HG03457 (cell line): ENCODE data around the gene GRAMD2A.
A peak's percentile ranks its signal among the peaks of the same experiment; 100 is the strongest.

Experiments
- ATAC-seq: cut with Tn5 transposase; IDR thresholded peaks from one replicate; pipeline ENCODE4 v1.9.1; 2021; ENCODE audit warnings: moderate number of reproducible peaks; ENCODE audit not compliant: unreplicated experiment

Gene GRAMD2A

GRCh38 chr15:72140088-72140487 lies 57.5 kb downstream of the GRAMD2A start:
- no peak for ATAC-seq

GRCh38 chr15:72139667-72140066 lies 57.9 kb downstream of the GRAMD2A start:
- no peak for ATAC-seq

GRCh38 chr15:72136170-72137051 lies 61.2 kb downstream of the GRAMD2A start:
- no peak for ATAC-seq

GRCh38 chr15:72135719-72136118 lies 61.9 kb downstream of the GRAMD2A start:
- ATAC-seq, result no peak

DNA sequence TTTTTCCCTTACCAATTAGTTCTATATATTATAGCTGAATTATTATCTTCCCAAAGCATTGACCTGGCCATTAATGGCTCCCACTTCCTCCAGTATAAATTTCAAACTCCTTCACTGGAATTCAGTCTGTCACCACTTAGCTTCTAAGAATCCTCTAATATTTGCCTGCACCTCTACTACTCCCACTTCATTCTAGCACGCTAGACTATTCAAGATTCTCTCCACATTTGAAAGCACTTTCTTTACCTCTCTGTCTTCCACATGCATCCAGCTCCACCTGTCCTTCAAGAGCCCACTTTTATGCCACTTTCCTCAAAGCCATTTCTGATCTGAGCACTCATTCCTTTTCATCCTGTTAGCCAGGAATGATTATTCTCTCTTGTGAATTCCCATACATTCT lies 64.4 kb downstream of the GRAMD2A start:
- no peak for ATAC-seq

DNA sequence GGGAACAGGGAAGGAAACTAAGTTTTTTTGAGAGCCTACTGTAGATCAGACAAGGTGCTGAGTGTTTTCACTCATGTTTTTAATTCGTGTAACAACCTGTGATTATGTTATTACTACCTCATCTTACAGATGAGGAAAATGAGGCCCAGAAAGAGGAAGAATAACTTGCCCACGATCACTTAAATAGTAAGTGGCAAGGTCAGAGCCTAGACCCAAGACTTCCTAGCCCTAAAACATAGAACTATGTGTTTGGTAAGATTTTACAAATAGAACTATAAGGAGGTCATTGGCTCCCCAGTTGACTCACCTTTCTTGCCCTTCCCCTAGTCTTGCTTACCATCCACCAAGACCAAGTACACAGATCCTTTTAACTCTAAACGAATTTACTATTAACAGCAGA lies 65.7 kb downstream of the GRAMD2A start:
- no peak for ATAC-seq

DNA sequence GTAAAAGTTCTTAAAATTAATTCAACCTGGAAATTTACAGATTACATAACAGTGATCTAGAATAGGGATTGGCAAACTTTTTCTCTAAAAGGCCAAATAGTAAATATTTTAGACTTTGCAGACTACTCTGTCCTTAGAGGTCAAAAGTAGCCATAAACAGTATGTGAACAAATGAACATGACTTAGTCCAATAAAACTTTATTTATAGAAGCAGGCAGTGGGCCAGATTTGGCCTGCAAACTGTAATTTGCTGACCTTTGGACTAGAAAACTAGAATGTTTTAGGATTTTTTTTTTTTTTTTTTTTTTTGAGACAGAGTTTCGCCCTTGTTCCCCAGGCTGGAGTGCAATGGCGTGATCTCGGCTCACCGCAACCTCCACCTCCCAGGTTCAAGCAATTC lies 67.3 kb downstream of the GRAMD2A start:
- ATAC-seq, result no peak

- ATAC-seq, result no peak
Measured at GRCh38 chr15:72128359-72128758, 69.2 kb downstream of the GRAMD2A start.

DNA sequence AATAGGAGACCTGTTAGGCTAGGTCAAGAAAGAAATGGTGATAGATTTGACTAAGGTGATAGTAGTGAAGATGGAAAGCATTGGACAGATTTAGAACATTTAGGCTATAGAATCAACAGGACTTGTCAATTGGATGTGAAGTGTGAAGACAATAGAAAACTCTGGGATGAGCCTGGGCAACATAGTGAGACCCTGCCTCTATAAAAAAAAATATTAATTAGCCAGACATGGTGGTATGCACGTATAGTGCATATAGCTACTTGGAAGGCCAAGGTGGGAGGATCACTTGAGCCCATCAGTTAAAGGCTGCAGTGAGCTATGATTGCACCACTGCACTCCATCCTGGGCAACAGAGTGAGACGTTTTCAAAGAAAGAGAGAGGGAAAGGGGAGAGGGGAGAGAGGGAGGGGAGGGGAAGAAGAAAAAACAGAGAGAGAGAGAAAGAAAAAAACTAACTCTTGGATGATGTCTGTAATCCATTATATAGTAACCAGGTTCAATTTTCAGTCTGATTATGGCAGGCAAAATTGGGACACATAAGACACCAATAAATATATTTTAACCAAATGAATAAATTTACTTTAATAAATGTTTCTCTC lies 69.8 kb downstream of the GRAMD2A start:
- ATAC-seq, result no peak

- ATAC-seq, result no peak
Measured at GRCh38 chr15:72124218-72124617, 73.4 kb downstream of the GRAMD2A start.

- peak; percentile 58 for ATAC-seq
Measured at GRCh38 chr15:72118017-72118978, 79.3 kb downstream of the GRAMD2A start, which contains the start of the genes MYO9A and SENP8. MYO9A (minus strand) TSS chr15:72118150; CDS start chr15:72046563, 71,587 bp downstream. SENP8 (plus strand) TSS chr15:72118403; CDS start chr15:72139624, 21,221 bp downstream.

DNA sequence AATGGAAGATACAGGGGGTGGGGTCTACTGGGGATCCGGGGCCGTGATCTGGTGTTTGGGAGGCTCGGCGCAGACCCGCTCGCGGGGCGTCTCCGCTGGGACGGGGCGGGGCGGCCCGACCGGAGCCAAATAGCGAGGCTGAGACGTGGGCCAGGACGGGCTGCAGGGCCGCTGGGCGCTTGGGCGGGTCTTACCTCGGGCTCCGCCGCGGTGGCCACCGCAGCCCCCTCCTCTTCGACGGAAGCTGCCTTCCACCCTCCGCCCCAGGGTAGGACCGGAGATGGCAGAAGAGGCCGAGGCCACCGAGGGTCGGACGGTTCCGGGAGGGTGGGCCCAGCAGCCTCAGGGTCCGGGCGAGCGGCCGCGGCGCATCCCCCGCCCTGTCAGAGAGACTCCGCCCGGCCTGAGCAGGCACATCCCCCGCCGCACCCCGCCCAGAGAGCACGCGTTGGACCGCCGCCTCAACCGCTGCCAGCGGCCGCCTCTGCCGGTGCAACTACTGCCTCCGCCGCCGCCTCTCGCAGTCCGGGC lies 80.0 kb downstream of the GRAMD2A start:
- ATAC-seq, result peak; percentile 41

- no peak for ATAC-seq
Measured at GRCh38 chr15:72116731-72117485, 80.7 kb downstream of the GRAMD2A start.

DNA sequence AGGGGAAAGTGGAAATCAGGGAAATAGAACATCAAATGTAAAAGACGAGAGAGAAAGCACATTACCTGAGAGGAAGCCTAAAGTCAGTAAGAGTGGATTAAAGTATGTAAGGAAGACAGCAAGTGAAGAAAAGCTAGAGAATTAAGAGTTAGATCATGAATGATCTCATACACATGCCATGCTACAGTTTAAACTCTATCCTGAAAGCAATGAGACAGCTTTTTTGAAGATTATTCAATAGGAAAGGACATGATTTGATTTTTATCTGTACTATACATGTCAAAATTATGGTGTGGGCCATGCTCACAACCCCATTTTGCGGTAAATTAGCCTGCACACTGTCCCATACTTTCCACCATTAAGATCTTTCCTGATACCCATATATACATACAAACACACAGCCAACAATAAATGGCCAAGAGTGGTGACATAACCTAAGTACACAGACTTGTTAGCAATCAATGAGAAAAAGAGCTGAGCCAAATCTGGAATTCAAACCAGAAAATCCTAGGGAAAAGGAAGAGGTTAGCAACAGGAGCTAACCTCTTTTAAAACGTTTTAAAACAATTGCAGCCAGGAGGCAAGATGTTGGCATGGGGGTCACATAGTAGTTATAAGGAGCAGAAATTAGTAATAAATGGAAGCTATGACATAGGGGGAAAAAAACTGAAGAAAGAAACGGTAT lies 84.1 kb downstream of the GRAMD2A start:
- ATAC-seq, result no peak

GRCh38 chr15:72112805-72113204 lies 84.8 kb downstream of the GRAMD2A start:
- ATAC-seq, result no peak

- no peak for ATAC-seq
Measured at GRCh38 chr15:72112116-72112515, 85.5 kb downstream of the GRAMD2A start.

- no peak for ATAC-seq
Measured at GRCh38 chr15:72110355-72110754, 87.2 kb downstream of the GRAMD2A start.
